Esophagus squamous epithelium (tissue), 5 donors: Measurements from ENCODE around the gene COMMD10. TPM values are rescaled to one million over a fixed set of nuclear protein-coding genes. Genes with fewer than 3 reads are reported as not detected.

Experiments
- DNase-seq: peaks from one replicate; lab custom pipeline; 2025; lab: John Stamatoyannopoulos, UW
- H3K27ac ChIP-seq, 4 donors: fragments of 200-600 bp; sonication (generic); one replicate each; pipeline ENCODE4 v1.5.1; 2016 to 2019; ENCODE audit warnings: mild to moderate bottlenecking in 1 of 4
- H3K27me3 ChIP-seq, 4 donors: fragments of 200-600 bp; sonication (generic); 1 replicate in 3 of 4; 2 replicates in 1 of 4; pipeline versions ENCODE4 v1.5.1 to v1.6.0; 2017 to 2021; ENCODE audit warnings: antibody characterized with exemption in 1 of 4
- H3K36me3 ChIP-seq, 3 donors: fragments of 200-600 bp; sonication (generic); one replicate each; pipeline ENCODE4 v1.5.1; 2016 to 2019
- H3K4me1 ChIP-seq, 3 donors: fragments of 200-600 bp; sonication (generic); one replicate each; pipeline ENCODE4 v1.5.1; 2017 to 2019
- H3K4me3 ChIP-seq, 4 donors: fragments of 200-600 bp; sonication (generic); 1 replicate in 3 of 4; 2 replicates in 1 of 4; pipeline ENCODE4 v1.5.1; 2016 to 2019; ENCODE audit warnings: mild to moderate bottlenecking in 2 of 4, moderate library complexity in 1 of 4
- H3K9me3 ChIP-seq, 3 donors: fragments of 200-600 bp; sonication (generic); one replicate each; pipeline ENCODE4 v1.5.1; 2016 to 2019
- CTCF ChIP-seq, 6 experiments: fragments of 450-650 bp in 4 of 6; fragments of 200-600 bp in 2 of 6; sonication (generic) in 2 of 6; IDR thresholded peaks; one replicate each; pipeline ENCODE4 v1.5.1; 2016 to 2019; ENCODE audit warnings: antibody characterized with exemption in 6 of 6, mild to moderate bottlenecking in 4 of 6, moderate library complexity in 4 of 6
- POLR2A ChIP-seq, 4 donors: fragments of 450-650 bp; IDR thresholded peaks; one replicate each; pipeline ENCODE4 v1.6.1; 2017; ENCODE audit warnings: antibody characterized with exemption in 4 of 4, mild to moderate bottlenecking in 4 of 4, moderate library complexity in 3 of 4
- WGBS, 2 donors: methylation state at CpG; one replicate each; pipeline ENCODE4 v1.1.5; 2018; 5-methylcytosine and 5-hydroxymethylcytosine counted together
- intact Hi-C: fragments of 100-400 bp; cut with DNase I; formaldehyde crosslinking; loops from one replicate; pipeline ENCODE4 v1.15.0; 2022
- total RNA-seq, 4 donors: library from RNA; depleted of rRNA; stranded (reverse); fragments of >200 nt; gene quantifications; one replicate each; pipeline ENCODE4 v1.1.0, GENCODE V29; 2016
- donor health status: DM: yes; HTN: yes; CAD: no.

The COMMD10 gene
- total RNA-seq, 4 donors from 2014 or later, result 14.1 to 29.0 (median 18.7) TPM

- intact Hi-C loops, result no loop called here
- no peak overlapping the region for H3K27ac ChIP-seq
- no peaks in the 10 kb centered on the region for H3K4me1 ChIP-seq
- 44 to 74% methylated on average over 2 of the region's 2 CpGs for WGBS, 2 donors
- TF ChIP-seq CTCF (IDR thresholded peaks at IDR 0.05), result no peak
- no peak for TF ChIP-seq POLR2A (IDR thresholded peaks at IDR 0.05)
- H3K9me3 ChIP-seq, result no peaks in the 10 kb centered on the region
- H3K36me3 ChIP-seq, result peaks cover 0 to 10% (median 0%) of the 10 kb centered on the region in 3 donors
- DNase-seq, result no peak
- H3K4me3 ChIP-seq, result no peak overlapping the region
- H3K27me3 ChIP-seq, result no peaks in the 10 kb centered on the region
Measured at GRCh38 chr5:116130471-116130870, 45.6 kb downstream of the COMMD10 start.

- no peak overlapping the region for H3K4me3 ChIP-seq
- no peak for DNase-seq
- no peaks in the 10 kb centered on the region for H3K9me3 ChIP-seq
- 76 to 92% methylated on average over 2 of the region's 2 CpGs for WGBS, 2 donors
- intact Hi-C loops, result no loop called here
- H3K27ac ChIP-seq, result no peak overlapping the region
- no peak for TF ChIP-seq POLR2A (IDR thresholded peaks at IDR 0.05)
- no peak for TF ChIP-seq CTCF (IDR thresholded peaks at IDR 0.05)
- H3K4me1 ChIP-seq, result no peaks in the 10 kb centered on the region
- no peaks in the 10 kb centered on the region for H3K27me3 ChIP-seq
- H3K36me3 ChIP-seq, result peaks cover 0 to 10% (median 0%) of the 10 kb centered on the region in 3 donors
Measured at GRCh38 chr5:116130976-116131375, 46.2 kb downstream of the COMMD10 start.

- no peaks in the 10 kb centered on the region for H3K4me1 ChIP-seq
- no peaks in the 10 kb centered on the region for H3K9me3 ChIP-seq
- H3K36me3 ChIP-seq, result peaks cover 0 to 15% (median 0%) of the 10 kb centered on the region in 3 donors
- no peak overlapping the region for H3K27ac ChIP-seq
- no peak for DNase-seq
- no peak overlapping the region for H3K4me3 ChIP-seq
- intact Hi-C loops, result no loop called here
- WGBS, 2 donors, result 84 to 86% methylated on average over 3 of the region's 3 CpGs
- TF ChIP-seq CTCF (IDR thresholded peaks at IDR 0.05), result no peak
- TF ChIP-seq POLR2A (IDR thresholded peaks at IDR 0.05), result no peak
- no peaks in the 10 kb centered on the region for H3K27me3 ChIP-seq
Measured at GRCh38 chr5:116133281-116133680, 48.5 kb downstream of the COMMD10 start.

GRCh38 chr5:116135344-116135743 lies 50.5 kb downstream of the COMMD10 start:
- DNase-seq, result no peak
- intact Hi-C loops, result no loop called here
- WGBS, 2 donors, result 69 to 70% methylated on average over 5 of the region's 5 CpGs
- Histone ChIP-seq H3K9me3 (no peaks in the 10 kb centered on the region), H3K27ac (no peak overlapping the region), H3K4me3 (no peak overlapping the region), H3K4me1 (no peaks in the 10 kb centered on the region), H3K36me3 (peaks cover 0 to 15% (median 0%) of the 10 kb centered on the region in 3 donors), H3K27me3 (no peaks in the 10 kb centered on the region)
- TF ChIP-seq POLR2A (IDR thresholded peaks at IDR 0.05), result no peak
- TF ChIP-seq CTCF (IDR thresholded peaks at IDR 0.05), result no peak

- no peak overlapping the region for H3K4me3 ChIP-seq
- no peaks in the 10 kb centered on the region for H3K9me3 ChIP-seq
- no peak for DNase-seq
- H3K27ac ChIP-seq, result no peak overlapping the region
- intact Hi-C loops, result no loop called here
- H3K36me3 ChIP-seq, result peaks cover 0 to 21% (median 0%) of the 10 kb centered on the region in 3 donors
- 17 to 24% methylated on average over 4 of the region's 4 CpGs for WGBS, 2 donors
- no peaks in the 10 kb centered on the region for H3K27me3 ChIP-seq
- no peaks in the 10 kb centered on the region for H3K4me1 ChIP-seq
- TF ChIP-seq POLR2A (IDR thresholded peaks at IDR 0.05) (no peak), CTCF (IDR thresholded peaks at IDR 0.05) (peak; percentile 47 to 72 (median 68))
Measured at GRCh38 chr5:116137544-116138378, 52.9 kb downstream of the COMMD10 start.
